Measurements from ENCODE around the gene PHKA2. TPM values are rescaled to one million over a fixed set of nuclear protein-coding genes. Genes with fewer than 3 reads are reported as not detected.
"Not testable (repeated sequence)": the region's sequence is repeated elsewhere in the genome, so short reads cannot be mapped to it uniquely, and the experiment has no call there.

Gene PHKA2
- total RNA-seq, 1 donor from 2014 or later, result 20.8 TPM

DNA sequence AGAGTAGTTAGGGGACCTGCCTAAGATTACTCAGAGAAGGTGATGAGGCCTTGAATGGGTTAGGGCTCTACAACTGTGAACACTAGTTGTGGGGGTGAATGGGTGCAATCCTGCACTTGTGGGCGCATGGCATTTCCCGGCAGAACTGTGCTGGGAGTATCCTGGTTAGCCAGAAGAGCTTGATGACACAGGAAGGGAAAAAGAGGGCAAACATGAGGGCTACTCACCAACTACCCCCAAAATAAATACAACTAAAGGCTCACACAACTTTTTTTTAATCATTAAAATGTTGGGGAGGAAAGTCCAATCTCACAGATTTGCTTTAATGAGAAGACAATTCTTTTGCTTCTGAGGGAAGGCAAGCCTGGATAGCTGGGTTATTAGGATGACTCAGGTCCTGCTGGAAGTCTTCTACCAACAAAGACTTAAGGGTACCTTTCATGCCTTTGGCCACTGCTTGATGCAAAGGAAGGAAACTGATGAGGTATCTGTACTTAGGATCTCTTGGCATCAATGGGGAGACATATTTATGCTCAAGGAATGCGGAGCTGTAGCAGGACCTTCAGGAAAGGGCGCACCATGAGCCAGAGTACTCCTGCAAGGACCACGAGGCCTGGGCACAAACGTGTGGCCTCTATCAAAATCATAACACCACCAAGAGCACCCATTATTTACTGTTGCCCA lies 2.6 kb downstream of the PHKA2 start:
- no peak for FAIRE-seq
- no peak for DNase-seq (ENCODE audit: low spot score in 2 of 2)

GRCh38 chrX:18980262-18980661 lies 3.7 kb downstream of the PHKA2 start:
- FAIRE-seq, result not testable (repeated sequence)

GRCh38 chrX:18974993-18975392 lies 8.9 kb downstream of the PHKA2 start:
- DNase-seq (ENCODE audit: low spot score in 2 of 2) (no peak), FAIRE-seq (no peak)

More at GRCh38 chrX:18980262-18980661, 3.7 kb downstream of the PHKA2 start:
- not testable (repeated sequence) for DNase-seq (ENCODE audit: low spot score in 2 of 2)

GRCh38 chrX:18973527-18974192 lies 10.3 kb downstream of the PHKA2 start:
- DNase-seq (ENCODE audit: low spot score in 2 of 2), result no peak

DNA sequence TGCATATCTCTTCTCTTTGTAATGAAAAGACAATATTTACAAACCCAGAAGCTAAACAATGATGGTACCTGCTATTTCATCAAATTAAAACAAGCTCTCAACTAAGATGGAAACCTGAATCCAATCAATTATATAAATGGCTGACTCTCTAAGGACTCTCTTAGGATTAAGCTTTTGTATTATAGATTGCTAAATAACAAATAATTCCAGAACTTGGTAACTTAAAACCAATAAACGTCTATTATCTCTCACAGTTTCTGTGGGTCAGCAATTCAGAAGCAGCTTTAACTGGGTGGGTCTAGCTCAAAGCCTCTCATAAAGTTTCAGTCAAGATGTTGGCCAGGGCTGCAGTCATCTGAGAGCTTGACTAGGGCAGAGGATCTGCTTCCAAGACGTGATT lies 12.4 kb downstream of the PHKA2 start:
- FAIRE-seq, result no peak
- DNase-seq (ENCODE audit: low spot score in 2 of 2), result no peak

More at GRCh38 chrX:18973527-18974192, 10.3 kb downstream of the PHKA2 start:
- FAIRE-seq, result no peak

- no peak for DNase-seq (ENCODE audit: low spot score in 2 of 2)
- no peak for FAIRE-seq
Observed at GRCh38 chrX:18970465-18970864, 13.4 kb downstream of the PHKA2 start.

DNA sequence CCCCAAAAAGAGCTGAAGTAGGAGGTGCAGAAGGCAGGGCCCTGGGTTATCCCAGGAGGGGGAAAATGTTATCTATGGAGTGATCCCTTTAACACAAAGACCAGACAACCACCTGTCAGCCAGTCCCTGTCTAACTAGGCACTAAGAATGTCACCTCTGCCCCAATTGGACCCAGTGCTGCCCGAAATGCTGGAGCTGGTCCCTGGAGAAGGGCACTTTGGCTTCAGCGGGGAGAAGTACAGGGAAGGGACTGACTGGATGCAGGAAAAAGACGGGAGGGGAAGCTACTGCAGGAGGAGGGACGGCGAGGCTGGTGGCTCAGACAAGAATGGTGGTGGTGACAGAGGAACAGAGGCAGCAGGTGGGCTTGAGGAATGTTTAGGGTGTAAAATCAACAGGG lies 17.3 kb downstream of the PHKA2 start:
- no peak for DNase-seq (ENCODE audit: low spot score in 2 of 2)
- no peak for FAIRE-seq

GRCh38 chrX:18964901-18965300 lies 19.0 kb downstream of the PHKA2 start:
- DNase-seq (ENCODE audit: low spot score in 2 of 2), result no peak
- no peak for FAIRE-seq

- FAIRE-seq, result no peak
- no peak for DNase-seq (ENCODE audit: low spot score in 2 of 2)
Observed at GRCh38 chrX:18964026-18964425, 19.9 kb downstream of the PHKA2 start.

DNA sequence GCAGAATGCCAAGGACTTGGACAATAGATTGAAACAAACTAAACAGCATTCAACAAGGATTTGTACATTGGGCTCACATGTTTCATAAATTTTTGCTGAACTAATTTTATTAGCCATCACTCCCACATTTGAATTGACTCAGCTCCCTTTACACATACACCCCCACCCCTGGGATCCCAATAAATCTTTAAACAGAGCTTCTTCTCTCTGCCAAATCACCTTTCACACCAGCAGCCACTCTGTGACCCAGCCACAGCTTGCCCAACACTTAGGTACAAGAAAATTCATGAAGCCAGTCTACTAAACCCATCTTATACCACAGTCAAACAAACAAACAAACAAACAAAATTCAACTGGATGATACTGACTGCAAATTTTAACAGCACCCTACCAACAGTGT lies 21.6 kb downstream of the PHKA2 start:
- FAIRE-seq (no peak), DNase-seq (ENCODE audit: low spot score in 2 of 2) (no peak)

- FAIRE-seq (no peak), DNase-seq (ENCODE audit: low spot score in 2 of 2) (no peak)
Observed at GRCh38 chrX:18961686-18962085, 22.2 kb downstream of the PHKA2 start.

- FAIRE-seq, result no peak
- DNase-seq (ENCODE audit: low spot score in 2 of 2), result no peak
Observed at GRCh38 chrX:18956303-18957032, 27.4 kb downstream of the PHKA2 start.

GRCh38 chrX:18955676-18956075 lies 28.2 kb downstream of the PHKA2 start:
- FAIRE-seq (no peak), DNase-seq (ENCODE audit: low spot score in 2 of 2) (no peak)

DNA sequence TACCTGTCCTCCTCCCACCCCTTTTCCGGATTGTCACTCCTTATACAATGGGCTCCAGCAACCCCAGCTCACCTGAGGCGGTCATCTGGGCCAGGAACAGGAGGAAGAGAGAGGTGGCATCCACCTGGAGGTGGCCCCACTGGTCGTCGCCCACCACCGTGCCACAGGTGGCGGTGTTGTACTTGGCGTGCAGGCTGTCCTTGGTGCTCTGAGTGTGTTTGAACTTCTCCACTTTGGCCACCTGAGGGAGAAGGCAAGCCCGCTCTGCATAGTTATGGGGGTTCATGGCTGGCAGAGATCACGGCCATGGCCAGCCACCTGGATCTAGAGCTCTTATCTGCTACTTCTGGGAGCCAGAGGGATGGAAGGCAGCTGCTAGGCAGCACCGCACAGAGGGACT lies 32.9 kb downstream of the PHKA2 start:
- DNase-seq (ENCODE audit: low spot score in 2 of 2) (no peak), FAIRE-seq (no peak)

GRCh38 chrX:18949944-18950301 lies 34.0 kb downstream of the PHKA2 start:
- DNase-seq (ENCODE audit: low spot score in 2 of 2) (no peak), FAIRE-seq (no peak)

DNA sequence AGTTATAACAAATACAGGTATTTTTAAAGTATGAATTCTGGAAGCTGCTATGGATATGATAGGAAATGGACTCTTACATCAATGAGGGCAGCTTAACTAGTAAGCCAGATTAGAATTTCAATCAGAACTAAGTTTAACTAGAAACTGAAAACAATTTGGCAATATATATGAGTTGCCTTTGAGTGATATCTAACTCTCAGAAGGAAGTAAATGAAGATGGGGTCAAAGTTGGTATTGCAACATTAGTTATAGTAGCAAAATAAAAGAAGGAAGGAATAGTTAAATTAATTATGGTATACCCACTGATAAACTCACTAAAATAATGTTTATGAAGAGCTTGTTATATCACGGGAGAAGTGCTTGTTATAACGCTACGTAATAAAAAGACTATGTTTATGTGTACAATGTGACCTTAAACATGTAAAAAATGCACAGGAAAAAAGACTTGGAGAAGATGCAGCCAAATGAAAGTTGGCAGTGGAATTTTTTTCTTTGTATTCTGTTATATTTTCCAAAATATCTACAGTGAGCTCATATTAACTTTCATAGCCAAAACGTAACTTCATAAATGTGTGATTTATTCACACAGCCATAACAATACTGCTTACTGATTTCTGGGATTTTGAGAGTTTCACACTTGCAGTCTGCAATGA lies 34.5 kb downstream of the PHKA2 start:
- DNase-seq (ENCODE audit: low spot score in 2 of 2) (no peak), FAIRE-seq (no peak)

DNA sequence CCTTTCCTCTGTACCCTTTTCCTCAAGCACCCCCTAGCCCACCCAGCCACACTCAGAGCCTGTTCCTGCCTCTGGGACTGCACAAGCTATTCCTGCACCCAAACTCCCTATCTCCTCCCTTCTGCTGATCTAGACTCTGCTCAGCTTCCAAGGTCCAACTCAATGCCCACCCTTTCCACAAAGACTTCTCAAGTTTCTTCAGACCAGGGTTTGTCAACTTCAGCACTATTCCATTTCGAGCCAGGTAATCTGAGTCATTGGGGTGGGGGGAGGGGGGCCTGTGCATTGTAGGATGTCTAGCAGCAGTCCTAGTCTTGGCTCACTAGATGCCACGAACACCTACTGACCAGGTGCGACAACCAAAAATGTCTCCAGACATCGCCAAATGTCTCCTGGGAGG lies 37.3 kb downstream of the PHKA2 start:
- no peak for DNase-seq (ENCODE audit: low spot score in 2 of 2)
- no peak for FAIRE-seq

- no peak for DNase-seq (ENCODE audit: low spot score in 2 of 2)
- no peak for FAIRE-seq
Observed at GRCh38 chrX:18946157-18946556, 37.8 kb downstream of the PHKA2 start.

- DNase-seq (ENCODE audit: low spot score in 2 of 2) (no peak), FAIRE-seq (no peak)
Observed at GRCh38 chrX:18945483-18945882, 38.4 kb downstream of the PHKA2 start.

GRCh38 chrX:18944482-18944881 lies 39.4 kb downstream of the PHKA2 start:
- DNase-seq (ENCODE audit: low spot score in 2 of 2) (no peak), FAIRE-seq (no peak)

DNA sequence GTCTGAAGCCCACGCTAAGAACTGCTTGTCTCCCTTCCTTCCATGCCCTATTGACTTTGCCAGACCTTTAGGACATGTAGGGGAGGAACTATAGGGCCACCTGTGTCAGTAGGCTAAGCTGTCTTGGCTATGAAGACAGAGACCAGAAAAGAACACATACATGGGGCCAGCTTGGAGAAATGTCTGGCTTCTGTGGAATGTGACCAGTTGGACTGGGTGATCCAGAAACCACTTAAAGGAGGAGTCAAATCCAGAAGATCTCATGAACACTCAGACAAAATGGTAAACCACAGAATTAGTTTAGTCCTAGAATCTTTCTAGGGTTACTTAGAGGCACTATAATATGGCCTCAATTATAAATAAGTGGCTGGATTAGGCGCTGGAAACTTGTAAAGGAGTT lies 42.0 kb downstream of the PHKA2 start:
- DNase-seq (ENCODE audit: low spot score in 2 of 2) (no peak), FAIRE-seq (no peak)
